Kidney (tissue), 14 donors: ENCODE measurements around the gene SAG. TPM values are rescaled to one million over a fixed set of nuclear protein-coding genes. Genes with fewer than 3 reads are reported as not detected.

ENCODE experiments used
- DNase-seq, 5 donors: peaks; one replicate each; pipeline ENCODE4 v3.0.0-alpha.2; 2013 to 2020
- FAIRE-seq: peaks from 2 replicates; lab custom pipeline; 2012; peaks lifted over from hg19 to GRCh38; lab: Jason Lieb, UNC
- H3K27ac ChIP-seq, 2 donors: one replicate each; pipeline ENCODE4 v1.7.0; 2013; ENCODE audit warnings: low read depth in 2 of 2, low read length in 2 of 2, inconsistent platforms in 1 of 2
- H3K27me3 ChIP-seq: one replicate; pipeline ENCODE4 v1.7.1; 2013; ENCODE audit warnings: low read length, inconsistent platforms; ENCODE audit not compliant: control insufficient read depth, insufficient read depth
- H3K36me3 ChIP-seq, 3 donors: one replicate each; pipeline versions ENCODE4 v1.7.0 to v1.7.1; 2013; ENCODE audit warnings: low read length in 3 of 3, control low read depth in 1 of 3, inconsistent platforms in 1 of 3; ENCODE audit not compliant: insufficient read depth in 3 of 3, control insufficient read depth in 2 of 3
- H3K4me1 ChIP-seq, 3 donors: one replicate each; pipeline versions ENCODE4 v1.7.0 to v1.7.1; 2013; ENCODE audit warnings: low read length in 3 of 3, inconsistent platforms in 1 of 3, low read depth in 1 of 3; ENCODE audit not compliant: control insufficient read depth in 2 of 3, insufficient read depth in 2 of 3
- H3K4me3 ChIP-seq, 3 donors: one replicate each; pipeline versions ENCODE4 v1.7.0 to v1.8.1; 2013; ENCODE audit warnings: low read length in 3 of 3, control low read depth in 1 of 3, inconsistent platforms in 1 of 3
- H3K9ac ChIP-seq, 3 donors: one replicate each; pipeline versions ENCODE4 v1.7.0 to v1.7.1; 2013; ENCODE audit warnings: low read length in 3 of 3, control low read depth in 1 of 3, inconsistent platforms in 1 of 3
- H3K9me3 ChIP-seq, 3 donors: one replicate each; pipeline versions ENCODE4 v1.7.0 to v1.7.1; 2013; ENCODE audit warnings: low read length in 3 of 3, control low read depth in 1 of 3, inconsistent platforms in 1 of 3; ENCODE audit not compliant: control insufficient read depth in 2 of 3, insufficient read depth in 1 of 3
- intact Hi-C: fragments of 100-400 bp; cut with DNase I; formaldehyde crosslinking; loops from one replicate; pipeline ENCODE4 v1.11.1; 2022
- polyA plus RNA-seq: library from polyadenylated mRNA; stranded (reverse); fragments of 350-450 nt; fragmentation: Illumina TruSeq; extraction: RNeasy Lipid Tissue Mini Kit (QIAGEN cat#74804); gene quantifications from one replicate; pipeline ENCODE4 v1.2.3, GENCODE V29; 2014; ENCODE audit warnings: low read depth, low replicate concordance; ENCODE audit not compliant: insufficient read depth
- total RNA-seq: library from RNA; stranded (reverse); fragmentation: NEBNext Ultra II Directional; extraction: Animal tissue kit (Norgen Biotek cat#: 25700); gene quantifications from one replicate; pipeline ENCODE4 v1.2.1, GENCODE V29; 2021
- TF ChIP-seq, protein P1 (sequence below): IDR thresholded peaks from 3 replicates; pipeline ENCODE4 v1.5.1; 2012; ENCODE audit warnings: mild to moderate bottlenecking, moderate library complexity, borderline replicate concordance; ENCODE audit not compliant: insufficient read depth; ENCODE audit errors: extremely low read depth
- donor health status: control.
- donor health status: control.
- donor health status: control.
- donor health status: control.
- donor health status: control.
- donor health status: DM: yes; HTN: yes; CAD: no.
- donor health status: Normal renal cell carcinoma (clear cell type).

SAG gene
- total and polyA plus RNA-seq, 2 donors from 2014 or later: not detected

- Histone ChIP-seq H3K27ac (no peak overlapping the region), H3K4me1 (no peaks in the 10 kb centered on the region), H3K36me3 (peaks cover 2 to 74% (median 44%) of the 10 kb centered on the region in 3 donors), H3K27me3 (no peaks in the 10 kb centered on the region), H3K9me3 (no peaks in the 10 kb centered on the region), H3K9ac (no peak overlapping the region), H3K4me3 (no peak overlapping the region)
- DNase-seq (no peak), FAIRE-seq (no peak)
- TF ChIP-seq, protein P1, sequence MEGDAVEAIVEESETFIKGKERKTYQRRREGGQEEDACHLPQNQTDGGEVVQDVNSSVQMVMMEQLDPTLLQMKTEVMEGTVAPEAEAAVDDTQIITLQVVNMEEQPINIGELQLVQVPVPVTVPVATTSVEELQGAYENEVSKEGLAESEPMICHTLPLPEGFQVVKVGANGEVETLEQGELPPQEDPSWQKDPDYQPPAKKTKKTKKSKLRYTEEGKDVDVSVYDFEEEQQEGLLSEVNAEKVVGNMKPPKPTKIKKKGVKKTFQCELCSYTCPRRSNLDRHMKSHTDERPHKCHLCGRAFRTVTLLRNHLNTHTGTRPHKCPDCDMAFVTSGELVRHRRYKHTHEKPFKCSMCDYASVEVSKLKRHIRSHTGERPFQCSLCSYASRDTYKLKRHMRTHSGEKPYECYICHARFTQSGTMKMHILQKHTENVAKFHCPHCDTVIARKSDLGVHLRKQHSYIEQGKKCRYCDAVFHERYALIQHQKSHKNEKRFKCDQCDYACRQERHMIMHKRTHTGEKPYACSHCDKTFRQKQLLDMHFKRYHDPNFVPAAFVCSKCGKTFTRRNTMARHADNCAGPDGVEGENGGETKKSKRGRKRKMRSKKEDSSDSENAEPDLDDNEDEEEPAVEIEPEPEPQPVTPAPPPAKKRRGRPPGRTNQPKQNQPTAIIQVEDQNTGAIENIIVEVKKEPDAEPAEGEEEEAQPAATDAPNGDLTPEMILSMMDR: no peak
- intact Hi-C loops: no loop called here
Measured at GRCh38 chr2:233260661-233261060, 47.0 kb upstream of the SAG start.

DNA sequence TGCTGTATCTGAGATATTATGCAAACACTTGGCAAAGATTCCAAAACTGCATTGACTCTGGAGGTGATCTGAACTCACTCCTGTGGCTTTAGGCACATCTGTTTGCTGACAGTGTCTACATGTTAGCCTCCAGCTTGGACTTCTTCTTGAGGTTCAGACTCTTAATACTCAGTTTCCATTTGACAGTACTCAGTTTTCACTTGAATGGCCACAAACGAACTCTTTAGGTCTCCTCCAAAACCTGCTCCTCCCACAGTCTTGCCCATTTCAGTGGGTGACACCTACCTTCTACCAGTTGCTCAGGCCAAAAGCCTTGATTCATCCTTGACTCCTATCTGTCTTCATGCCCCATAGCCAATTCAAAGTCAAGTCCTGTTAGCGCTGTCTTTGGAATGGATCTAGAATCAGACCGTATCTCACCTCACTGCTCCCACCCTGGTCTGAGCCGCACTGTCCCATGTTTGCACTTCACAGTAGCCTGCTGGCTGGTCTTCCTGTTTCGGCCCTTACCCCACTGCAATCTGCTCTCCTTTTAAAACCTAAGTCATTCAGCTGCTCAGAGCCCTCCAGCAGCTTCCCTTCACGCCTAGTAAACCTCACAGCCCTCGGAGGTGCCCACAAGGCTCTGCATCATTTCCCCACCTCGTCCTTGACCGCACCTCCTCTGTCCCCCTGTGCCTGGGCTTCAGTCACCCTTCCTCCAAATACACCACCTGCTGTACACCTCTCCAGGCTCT lies 45.6 kb upstream of the SAG start:
- FAIRE-seq (no peak), DNase-seq (no peak)
- Histone ChIP-seq H3K9me3 (no peaks in the 10 kb centered on the region), H3K4me1 (no peaks in the 10 kb centered on the region), H3K27me3 (no peaks in the 10 kb centered on the region), H3K4me3 (no peak overlapping the region), H3K36me3 (peaks cover 2 to 79% (median 44%) of the 10 kb centered on the region in 3 donors), H3K27ac (no peak overlapping the region), H3K9ac (no peak overlapping the region)
- TF ChIP-seq, protein P1: no peak
- intact Hi-C loops: no loop called here

DNA sequence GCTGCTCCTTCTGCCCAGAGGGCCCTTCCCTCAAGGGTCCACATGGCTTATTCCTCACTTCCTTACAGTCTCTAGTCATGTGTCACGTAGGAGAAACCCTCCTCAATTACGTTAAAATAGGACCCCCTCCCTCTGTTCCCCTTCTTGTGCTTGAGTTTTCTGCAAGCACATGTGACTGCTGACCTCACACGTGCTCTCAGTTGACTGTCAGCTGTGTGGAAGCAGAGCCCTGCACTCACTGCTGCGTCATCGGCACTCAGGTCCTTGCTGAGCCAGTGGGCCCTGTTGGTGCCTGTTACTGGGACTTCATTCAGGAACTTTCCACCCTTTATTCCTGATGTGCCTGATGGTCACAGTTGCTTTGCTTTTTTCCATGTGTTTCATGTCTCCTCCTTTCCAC lies 45.1 kb upstream of the SAG start:
- Histone ChIP-seq H3K27ac (no peak overlapping the region), H3K27me3 (no peaks in the 10 kb centered on the region), H3K9ac (no peak overlapping the region), H3K36me3 (peaks cover 2 to 74% (median 42%) of the 10 kb centered on the region in 3 donors), H3K4me1 (no peaks in the 10 kb centered on the region), H3K9me3 (no peaks in the 10 kb centered on the region), H3K4me3 (no peak overlapping the region)
- TF ChIP-seq, protein P1: no peak
- intact Hi-C loops: no loop called here
- no peak for FAIRE-seq
- no peak for DNase-seq
